Liver (tissue), 9 donors: ENCODE data around the gene AIPL1. TPM values are rescaled to one million over a fixed set of nuclear protein-coding genes. Genes with fewer than 3 reads are reported as not detected.
A peak's percentile ranks its signal among the peaks of the same experiment; 100 is the strongest.

Experiments
- DNase-seq: peaks from one replicate; pipeline ENCODE4 v3.0.0-alpha.2; 2017; ENCODE audit warnings: low spot score
- H3K27ac ChIP-seq, 2 donors: one replicate each; pipeline ENCODE4 v1.7.0; 2013; ENCODE audit warnings: inconsistent platforms in 2 of 2, low read length in 2 of 2, control low read depth in 1 of 2, low read depth in 1 of 2, mild to moderate bottlenecking in 1 of 2
- H3K27me3 ChIP-seq, 4 donors: one replicate each; pipeline versions ENCODE4 v1.6.1 to v1.7.0; 2013; ENCODE audit warnings: low read length in 3 of 4, inconsistent platforms in 1 of 4, mild to moderate bottlenecking in 1 of 4, moderate library complexity in 1 of 4; ENCODE audit not compliant: control insufficient read depth in 4 of 4, insufficient read depth in 4 of 4
- H3K36me3 ChIP-seq, 4 donors: one replicate each; pipeline versions ENCODE4 v1.6.1 to v1.7.0; 2013; ENCODE audit warnings: low read length in 3 of 4, mild to moderate bottlenecking in 3 of 4, low read depth in 1 of 4, moderate library complexity in 1 of 4; ENCODE audit not compliant: control insufficient read depth in 4 of 4, insufficient read depth in 3 of 4
- H3K4me1 ChIP-seq, 4 donors: one replicate each; pipeline versions ENCODE4 v1.6.1 to v1.7.0; 2013; ENCODE audit warnings: low read length in 3 of 4, mild to moderate bottlenecking in 3 of 4, moderate library complexity in 1 of 4; ENCODE audit not compliant: control insufficient read depth in 4 of 4, insufficient read depth in 4 of 4
- H3K4me3 ChIP-seq, 3 donors: one replicate each; pipeline versions ENCODE4 v1.6.1 to v1.7.0; 2013; ENCODE audit warnings: low read length in 3 of 3, control low read depth in 1 of 3, low read depth in 1 of 3, mild to moderate bottlenecking in 1 of 3
- H3K9ac ChIP-seq, 2 donors: one replicate each; pipeline ENCODE4 v1.7.0; 2013; ENCODE audit warnings: low read length in 2 of 2, mild to moderate bottlenecking in 2 of 2, moderate library complexity in 2 of 2, control low read depth in 1 of 2, low read depth in 1 of 2
- H3K9me3 ChIP-seq, 4 donors: one replicate each; pipeline versions ENCODE4 v1.6.1 to v1.7.0; 2013; ENCODE audit warnings: low read length in 3 of 4; ENCODE audit not compliant: control insufficient read depth in 4 of 4
- CTCF ChIP-seq: fragments of 150-350 bp; IDR thresholded peaks from 2 replicates; pipeline ENCODE4 v1.5.1; 2017; ENCODE audit warnings: improper control_type of control experiment, low read depth, low read length; ENCODE audit not compliant: missing input control
- EGR1 ChIP-seq, 2 donors: IDR thresholded peaks; 2 replicates each; pipeline ENCODE4 v1.6.1; 2016 to 2018; ENCODE audit warnings: antibody characterized with exemption in 2 of 2, low read depth in 2 of 2
- FOXA1 ChIP-seq: IDR thresholded peaks from 2 replicates; pipeline ENCODE4 v1.6.1; 2016; ENCODE audit warnings: antibody characterized with exemption
- FOXA2 ChIP-seq: IDR thresholded peaks from 2 replicates; pipeline ENCODE4 v1.6.1; 2016; ENCODE audit warnings: antibody characterized with exemption
- HNF4A ChIP-seq, 2 donors: conservative IDR thresholded peaks; 2 replicates each; pipeline ENCODE4 v1.6.1; 2016; ENCODE audit warnings: antibody characterized with exemption in 2 of 2, mild to moderate bottlenecking in 2 of 2
- HNF4G ChIP-seq: IDR thresholded peaks from 2 replicates; pipeline ENCODE4 v1.6.1; 2016; ENCODE audit warnings: antibody characterized with exemption
- JUND ChIP-seq, 2 donors: IDR thresholded peaks; 2 replicates each; pipeline ENCODE4 v1.6.1; 2016; ENCODE audit warnings: antibody characterized with exemption in 2 of 2
- MAX ChIP-seq: IDR thresholded peaks from 2 replicates; pipeline ENCODE4 v1.6.1; 2016; ENCODE audit warnings: antibody characterized with exemption
- NR2F2 ChIP-seq: IDR thresholded peaks from 2 replicates; pipeline ENCODE4 v1.6.1; 2016; ENCODE audit warnings: antibody characterized with exemption
- RAD21 ChIP-seq, 2 donors: IDR thresholded peaks; 2 replicates each; pipeline ENCODE4 v1.6.1; 2016; ENCODE audit warnings: antibody characterized with exemption in 2 of 2, mild to moderate bottlenecking in 2 of 2
- TAF1 ChIP-seq: conservative IDR thresholded peaks from 2 replicates; pipeline ENCODE4 v1.6.1; 2016; ENCODE audit warnings: antibody characterized with exemption, mild to moderate bottlenecking
- WGBS: extraction: QIAGEN DNeasy Blood & Tissue Kit; methylation state at CpG from one replicate; pipeline ENCODE4 v1.1.7; 2013; 5-methylcytosine and 5-hydroxymethylcytosine counted together
- polyA plus RNA-seq, 2 donors: library from polyadenylated mRNA; stranded (reverse) in 1 of 2; unstranded in 1 of 2; fragments of 200-250 nt in 1 of 2; fragments of >200 nt in 1 of 2; fragmentation: Nextera tagmentation in 1 of 2; extraction: Ambion mirVana in 1 of 2; gene quantifications; one replicate each; pipeline versions ENCODE4 v1.2.1 to v1.2.3, GENCODE V29; 2013 to 2015
- total RNA-seq, 2 donors: library from RNA; depleted of rRNA; stranded (reverse); fragments of >200 nt; gene quantifications; one replicate each; pipeline ENCODE4 v1.2.3, GENCODE V29; 2014
- TF ChIP-seq, protein P1 (sequence below): IDR thresholded peaks from 2 replicates; pipeline ENCODE4 v1.6.1; 2016; ENCODE audit warnings: antibody characterized with exemption
- donor health status: healthy.
- donor health status: healthy.
- donor health status: healthy.
- donor health status: healthy.
- donor health status: healthy.

The AIPL1 gene
- total and polyA plus RNA-seq, 4 donors, result not detected

- TF ChIP-seq HNF4G (no peak), EGR1 (IDR thresholded peaks at IDR 0.05; ENCODE audit: low read depth in 2 of 2) (no peak), CTCF (peak; percentile 33)
Observed at GRCh38 chr17:6413065-6413464, 21.9 kb downstream of the AIPL1 start (continued).

DNA sequence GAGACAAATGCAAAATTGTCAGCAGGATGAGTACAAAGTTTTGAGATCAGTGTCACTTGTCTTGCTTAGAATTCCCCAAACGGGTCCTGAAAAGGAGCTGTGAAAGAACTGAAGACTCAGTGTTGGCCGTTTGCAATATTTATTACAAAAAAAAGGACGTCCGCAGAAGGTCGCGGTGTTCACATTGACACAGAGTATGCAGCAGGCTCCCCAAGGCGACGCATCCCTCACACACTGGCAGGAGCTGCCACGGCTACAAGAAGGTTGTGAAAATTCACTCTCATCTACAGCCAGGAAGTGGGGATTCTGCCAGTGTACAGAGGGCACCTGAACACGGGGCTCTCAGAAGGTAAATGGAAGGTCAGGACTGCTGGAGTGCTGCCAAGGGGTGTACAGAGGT is 26.2 kb downstream of the AIPL1 start:
- 65% methylated on average over 10 of the region's 10 CpGs for WGBS
- H3K9ac ChIP-seq, result no peak overlapping the region
- H3K36me3 ChIP-seq, result no peaks in the 10 kb centered on the region
- no peak overlapping the region for H3K4me3 ChIP-seq
- peaks cover 0 to 6% (median 0%) of the 10 kb centered on the region in 4 donors for H3K27me3 ChIP-seq
- TF ChIP-seq FOXA2 (no peak), MAX (no peak), JUND (IDR thresholded peaks at IDR 0.05) (no peak), FOXA1 (no peak), HNF4A (conservative IDR thresholded peaks at IDR 0.05) (no peak), HNF4G (no peak)
- TF ChIP-seq, protein P1, sequence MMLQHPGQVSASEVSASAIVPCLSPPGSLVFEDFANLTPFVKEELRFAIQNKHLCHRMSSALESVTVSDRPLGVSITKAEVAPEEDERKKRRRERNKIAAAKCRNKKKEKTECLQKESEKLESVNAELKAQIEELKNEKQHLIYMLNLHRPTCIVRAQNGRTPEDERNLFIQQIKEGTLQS, result no peak
- no peak overlapping the region for H3K27ac ChIP-seq
- H3K9me3 ChIP-seq, result no peaks in the 10 kb centered on the region
- no peak for DNase-seq
- H3K4me1 ChIP-seq, result no peaks in the 10 kb centered on the region

GRCh38 chr17:6408276-6408675 is 26.6 kb downstream of the AIPL1 start:
- TF ChIP-seq NR2F2 (no peak), RAD21 (IDR thresholded peaks at IDR 0.05) (no peak), TAF1 (no peak), EGR1 (IDR thresholded peaks at IDR 0.05; ENCODE audit: low read depth in 2 of 2) (no peak)
- H3K9me3 ChIP-seq, result no peaks in the 10 kb centered on the region
- H3K4me3 ChIP-seq, result no peak overlapping the region
- H3K27me3 ChIP-seq, result peaks cover 0 to 6% (median 0%) of the 10 kb centered on the region in 4 donors
- H3K27ac ChIP-seq, result no peak overlapping the region
- DNase-seq, result no peak
- 73% methylated on average over 6 of the region's 6 CpGs for WGBS
- H3K9ac ChIP-seq, result no peak overlapping the region
- H3K4me1 ChIP-seq, result no peaks in the 10 kb centered on the region
- H3K36me3 ChIP-seq, result no peaks in the 10 kb centered on the region

- 84% methylated on average over 6 of the region's 6 CpGs for WGBS
- DNase-seq, result no peak
- no peak for TF ChIP-seq MAX
- Histone ChIP-seq H3K4me3 (no peak overlapping the region), H3K9ac (no peak overlapping the region), H3K27ac (no peak overlapping the region), H3K27me3 (peaks cover 0 to 4% (median 0%) of the 10 kb centered on the region in 4 donors), H3K36me3 (no peaks in the 10 kb centered on the region), H3K4me1 (no peaks in the 10 kb centered on the region), H3K9me3 (no peaks in the 10 kb centered on the region)
Observed at GRCh38 chr17:6402258-6402657, 32.7 kb downstream of the AIPL1 start.
